ENCODE measurements around the gene FBH1.
"Not testable (repeated sequence)": the region's sequence is repeated elsewhere in the genome, so short reads cannot be mapped to it uniquely, and the experiment has no call there.

DNA sequence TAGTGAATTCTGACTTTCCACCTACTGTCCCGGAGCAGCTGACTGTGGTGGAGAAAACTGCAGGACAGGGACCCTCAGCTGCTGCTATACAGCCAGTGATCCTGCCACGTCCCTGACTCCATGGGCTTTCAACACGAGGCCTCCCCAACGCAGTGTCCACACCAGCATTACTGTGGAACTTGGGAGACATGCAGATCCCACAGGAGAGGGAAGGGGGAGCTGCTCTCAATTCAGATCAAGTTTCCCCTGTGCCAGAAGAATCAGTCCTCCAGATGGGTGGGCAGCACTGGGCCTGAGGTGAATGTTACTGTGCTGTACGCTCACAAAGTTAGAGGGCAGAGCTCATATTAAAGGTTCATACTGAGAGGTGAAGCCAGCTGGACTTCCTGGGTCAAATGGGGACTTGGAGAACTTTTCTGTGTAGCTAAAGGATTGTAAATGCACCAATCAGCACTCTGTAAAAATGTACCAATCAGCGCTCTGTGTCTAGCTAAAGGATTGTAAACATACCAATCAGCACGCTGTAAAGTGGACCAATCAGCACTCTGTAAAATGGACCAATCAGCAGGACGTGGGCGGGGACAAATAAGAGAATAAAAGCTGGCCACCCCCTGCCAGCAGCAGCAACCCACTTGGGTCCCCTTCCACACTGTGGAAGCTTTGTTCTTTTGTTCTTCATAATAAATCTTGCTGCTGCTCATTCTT is 26.9 kb upstream of the FBH1 start:
- TF ChIP-seq POLR2A (IDR thresholded peaks at IDR 0.05; ENCODE audit: low read length); GATA1 (IDR thresholded peaks at IDR 0.05; ENCODE audit: low read depth, low read length): not testable (repeated sequence)

All from erythroblast (primary cell).